Measurements from ENCODE around the gene ROPN1B.

Gene ROPN1B

GRCh38 chr3:126003447-126004190 is 34.6 kb downstream of the ROPN1B start:
- DNase-seq (ENCODE audit: low read depth in 3 of 3) = no peak

GRCh38 chr3:126004217-126004616 is 35.2 kb downstream of the ROPN1B start:
- DNase-seq (ENCODE audit: low read depth in 3 of 3) = no peak

DNA sequence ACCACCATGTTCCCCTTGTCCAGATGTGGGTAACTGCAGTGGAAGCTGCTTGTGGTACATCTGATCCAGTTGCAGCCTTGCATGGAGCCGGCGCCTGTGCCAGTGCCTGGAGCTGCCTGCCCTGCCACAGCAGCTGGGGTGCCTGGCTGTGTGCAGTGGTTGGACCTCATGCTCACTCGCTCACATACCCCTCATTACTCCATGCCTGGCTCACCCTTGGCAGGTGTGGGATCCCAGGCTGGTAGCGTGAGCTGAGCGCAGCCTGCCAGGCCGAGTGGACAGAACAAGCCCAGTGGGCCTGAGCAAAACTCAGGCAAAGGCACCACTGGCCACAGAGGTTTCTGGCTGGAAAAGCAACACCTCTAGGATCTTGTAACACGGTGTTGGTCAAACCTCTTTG is 35.7 kb downstream of the ROPN1B start:
- DNase-seq (ENCODE audit: low read depth in 3 of 3) = no peak

GRCh38 chr3:126005951-126006350 is 37.0 kb downstream of the ROPN1B start:
- no peak for DNase-seq (ENCODE audit: low read depth in 3 of 3)

DNA sequence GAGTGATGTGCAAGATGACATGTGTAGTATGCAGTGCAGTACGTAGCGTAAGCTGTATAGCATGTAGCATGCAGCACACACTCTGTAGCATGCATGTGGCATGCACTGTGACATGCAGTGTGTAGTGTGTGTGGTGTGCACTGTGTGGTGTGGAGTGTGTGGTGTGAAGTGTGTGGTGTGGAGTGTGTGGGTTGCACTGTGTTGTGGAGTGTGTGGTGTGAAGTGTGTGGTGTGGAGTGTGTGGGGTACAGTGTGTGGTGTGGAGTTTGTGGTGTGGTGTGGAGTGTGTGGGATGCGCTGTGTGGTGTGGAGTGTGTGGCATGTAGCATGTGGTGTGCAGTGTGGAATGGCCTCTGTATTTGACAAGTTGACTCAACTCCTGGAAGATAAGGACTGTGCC is 39.2 kb downstream of the ROPN1B start:
- DNase-seq (ENCODE audit: low read depth in 3 of 3) = no peak

DNA sequence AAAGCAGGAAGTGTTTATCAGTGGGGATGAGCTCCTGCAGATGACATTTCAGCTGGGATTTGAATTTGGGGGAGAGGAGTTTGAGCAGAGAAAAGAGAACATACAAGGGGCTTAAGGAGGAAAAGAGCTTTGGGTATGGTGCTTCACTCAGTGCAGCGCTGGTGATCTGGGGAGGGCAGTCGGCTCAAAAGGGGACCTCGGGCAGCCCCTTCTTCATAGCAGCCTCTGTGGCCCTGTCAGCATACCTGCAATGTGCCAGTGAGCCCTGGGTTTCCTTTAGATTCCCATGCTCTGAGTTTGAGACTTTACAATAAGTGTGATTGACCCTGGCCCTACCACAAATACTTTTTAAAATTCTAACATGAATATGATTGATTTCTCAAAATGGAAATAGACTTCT is 40.2 kb downstream of the ROPN1B start:
- DNase-seq (ENCODE audit: low read depth in 3 of 3) = no peak

- no peak for DNase-seq (ENCODE audit: low read depth in 3 of 3)
Observed at GRCh38 chr3:126013751-126014156, 44.8 kb downstream of the ROPN1B start.

GRCh38 chr3:126014252-126014651 is 45.3 kb downstream of the ROPN1B start:
- no peak for DNase-seq (ENCODE audit: low read depth in 3 of 3)

DNA sequence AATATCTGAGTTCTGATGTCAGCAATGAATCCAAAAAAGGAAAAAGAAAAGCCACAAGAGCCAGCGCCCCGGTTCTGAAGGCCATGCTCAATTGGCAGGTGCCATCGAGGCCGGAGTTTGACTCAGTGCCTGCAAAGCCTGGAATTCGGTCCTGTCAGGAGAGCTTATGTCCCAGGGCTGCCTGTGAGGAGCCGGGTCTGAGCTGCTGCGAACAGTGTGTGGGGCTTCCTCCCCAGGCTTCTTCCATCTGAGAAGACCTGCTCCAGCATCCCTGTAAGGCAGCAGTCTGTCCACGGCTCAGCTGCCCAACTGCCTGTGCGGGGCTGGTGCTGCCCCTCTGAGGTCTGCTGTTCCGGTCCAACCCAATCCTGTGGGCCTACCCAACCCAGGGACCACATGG is 46.1 kb downstream of the ROPN1B start:
- no peak for DNase-seq (ENCODE audit: low read depth in 3 of 3)

DNA sequence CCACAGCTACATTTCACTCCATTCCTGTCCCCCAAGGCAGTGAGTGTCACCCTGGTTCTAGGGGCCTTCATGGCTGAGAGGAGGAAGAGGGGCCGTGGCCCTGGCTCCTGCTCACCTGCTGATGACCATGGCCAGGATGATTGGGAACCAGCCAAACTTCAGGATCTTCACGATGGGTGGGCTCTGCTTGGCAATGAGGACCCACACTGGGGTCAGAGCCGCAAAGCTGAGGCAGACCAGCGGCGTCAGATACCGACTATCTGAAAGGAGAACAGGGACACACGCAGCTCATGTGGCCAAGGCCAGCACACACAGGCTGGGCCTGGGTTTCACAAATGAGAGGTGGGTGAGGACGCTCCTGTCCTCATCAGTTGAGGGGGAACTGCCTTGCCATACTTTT is 47.6 kb downstream of the ROPN1B start:
- DNase-seq (ENCODE audit: low read depth in 3 of 3) = no peak

DNA sequence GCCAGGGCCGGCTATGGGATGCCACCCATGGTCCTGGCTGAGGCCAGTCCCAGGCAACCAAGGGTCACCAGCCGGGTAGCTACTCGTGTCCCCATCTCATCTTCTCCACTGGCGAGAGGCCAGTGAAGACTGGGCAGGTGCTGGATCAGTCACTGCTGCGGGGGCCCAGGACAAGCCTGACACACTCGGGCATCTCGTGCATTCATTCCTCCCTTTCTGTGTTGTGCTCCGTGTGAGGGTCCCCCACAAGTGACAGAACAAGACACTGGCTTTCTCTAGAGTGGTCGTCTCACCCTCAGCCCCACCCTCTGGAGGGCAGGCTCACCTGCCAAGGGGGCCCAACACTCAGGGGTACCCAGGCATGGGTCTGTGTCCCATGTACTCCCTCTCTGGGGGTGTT is 48.4 kb downstream of the ROPN1B start:
- DNase-seq (ENCODE audit: low read depth in 3 of 3) = no peak

GRCh38 chr3:126018545-126018944 is 49.6 kb downstream of the ROPN1B start:
- no peak for DNase-seq (ENCODE audit: low read depth in 3 of 3)

DNA sequence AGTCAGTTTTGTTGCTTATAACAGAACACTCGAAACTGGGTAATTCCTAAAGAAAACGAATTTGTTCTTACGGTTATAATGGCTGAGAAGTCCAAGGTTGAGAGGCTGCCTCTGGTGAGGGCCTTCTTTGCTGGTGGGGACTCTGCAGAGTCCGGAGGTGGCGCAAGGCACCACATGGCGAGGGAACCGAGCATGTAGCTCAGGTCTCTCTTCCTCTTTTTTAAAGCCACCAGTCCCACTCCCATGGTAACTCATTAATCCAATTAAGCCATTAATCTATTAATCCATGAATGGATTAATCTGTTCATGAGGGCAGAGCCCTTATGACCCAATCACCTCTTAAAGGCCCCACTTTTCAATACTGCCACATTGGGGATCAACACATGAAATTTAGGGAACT is 50.0 kb downstream of the ROPN1B start:
- no peak for DNase-seq (ENCODE audit: low read depth in 3 of 3)

- DNase-seq (ENCODE audit: low read depth in 3 of 3) = no peak
Observed at GRCh38 chr3:126019683-126020082, 50.7 kb downstream of the ROPN1B start.

DNA sequence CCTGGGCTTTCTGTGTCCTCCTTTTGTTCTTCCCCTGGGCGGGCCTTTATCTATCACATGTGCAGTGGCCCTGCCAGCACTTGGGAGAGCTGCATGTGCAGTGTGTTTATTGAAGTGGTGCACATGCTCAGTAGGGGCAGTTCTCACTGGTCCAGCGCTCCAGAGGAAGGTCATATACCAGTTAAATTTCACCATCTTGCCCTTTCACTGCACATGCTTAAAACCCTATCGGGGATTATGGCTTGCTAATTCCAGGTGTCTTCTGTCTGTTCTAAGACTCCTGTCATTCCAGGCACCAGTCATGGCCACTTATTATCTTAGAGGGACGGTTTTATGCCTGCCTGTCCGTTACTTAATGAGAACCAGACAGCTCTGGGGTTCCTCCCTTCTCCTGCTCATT is 52.2 kb downstream of the ROPN1B start:
- DNase-seq (ENCODE audit: low read depth in 3 of 3) = no peak

- DNase-seq (ENCODE audit: low read depth in 3 of 3) = no peak
Observed at GRCh38 chr3:126021702-126022101, 52.7 kb downstream of the ROPN1B start.

DNA sequence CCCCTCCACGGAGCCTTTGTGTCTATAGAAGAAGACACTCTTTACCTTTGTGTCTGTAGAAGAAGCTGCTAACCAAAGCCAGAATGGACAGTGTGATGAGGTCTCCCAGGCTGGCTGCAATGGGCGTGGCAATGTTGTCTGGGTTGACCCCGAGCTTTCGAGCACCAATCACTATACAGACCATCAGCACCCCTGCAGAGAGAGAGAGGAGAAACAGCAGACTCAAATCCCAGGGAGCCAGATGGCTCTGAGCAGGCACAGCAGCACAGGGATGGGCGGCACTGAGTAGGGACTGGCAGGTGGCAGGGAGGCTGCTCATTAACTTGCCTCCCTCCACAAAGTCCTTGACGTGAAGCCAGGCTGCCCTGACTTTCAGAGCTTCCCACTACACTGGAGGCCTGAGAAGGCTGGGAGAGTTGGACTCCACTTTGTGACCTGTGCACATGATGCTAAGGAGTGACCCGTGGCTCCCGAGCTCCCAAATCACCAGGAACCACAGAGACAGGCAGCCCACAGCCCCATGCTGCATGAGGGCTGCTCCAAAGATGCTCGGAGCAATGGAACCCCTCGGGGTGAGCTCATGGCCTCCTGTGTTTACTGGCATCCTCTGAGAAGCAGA is 53.9 kb downstream of the ROPN1B start:
- no peak for DNase-seq (ENCODE audit: low read depth in 3 of 3)

GRCh38 chr3:126023390-126023789 is 54.4 kb downstream of the ROPN1B start:
- no peak for DNase-seq (ENCODE audit: low read depth in 3 of 3)

GRCh38 chr3:126024049-126024854 is 55.3 kb downstream of the ROPN1B start:
- no peak for DNase-seq (ENCODE audit: low read depth in 3 of 3)

DNA sequence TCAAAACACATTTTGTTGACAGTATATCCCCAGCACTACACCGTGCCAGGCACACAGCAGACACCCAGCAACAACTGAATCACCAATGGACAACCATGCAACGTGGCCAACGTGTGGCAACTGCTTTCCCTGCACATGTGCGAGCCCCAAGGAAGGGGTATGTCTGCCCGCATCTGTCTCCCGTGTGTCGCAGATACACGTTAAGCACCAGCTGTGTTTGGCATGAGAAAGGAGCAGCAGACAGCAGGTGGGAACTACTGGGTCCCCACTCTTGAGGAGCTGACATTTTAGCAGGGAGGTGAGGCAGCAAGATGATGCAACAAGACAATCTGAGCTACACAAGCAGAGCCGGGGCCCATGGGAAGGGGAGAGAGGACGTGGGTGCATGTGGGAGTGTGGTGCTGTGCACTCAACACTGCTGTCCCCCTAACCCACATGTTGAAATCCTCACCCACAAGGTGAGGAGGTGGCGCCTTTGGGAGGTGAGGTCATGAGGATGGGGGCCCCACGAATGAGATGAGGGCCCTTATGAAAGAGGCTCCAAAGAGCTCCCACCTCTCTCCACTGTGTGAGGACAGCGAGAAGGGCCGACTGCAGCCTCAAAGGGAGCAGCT is 56.2 kb downstream of the ROPN1B start:
- no peak for DNase-seq (ENCODE audit: low read depth in 3 of 3)

DNA sequence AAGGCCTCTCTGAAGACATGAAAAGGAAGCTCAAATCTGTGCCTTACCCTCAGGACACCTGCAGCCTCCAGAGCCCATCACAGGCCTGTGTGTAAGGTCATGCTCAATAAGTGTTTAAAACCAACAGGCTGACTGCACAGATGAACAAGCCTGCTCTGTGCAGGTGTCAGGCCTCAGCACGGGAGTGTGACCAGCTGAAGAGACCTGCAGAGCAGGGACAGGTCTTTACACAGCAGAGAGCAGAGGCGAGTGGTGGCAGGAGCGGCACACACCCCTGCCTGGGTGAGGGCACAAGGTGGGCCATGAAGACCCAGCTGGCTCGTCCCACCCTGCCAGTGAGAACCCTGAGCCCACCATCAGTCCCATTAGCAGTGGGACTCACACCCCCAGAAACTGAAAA is 56.9 kb downstream of the ROPN1B start:
- no peak for DNase-seq (ENCODE audit: low read depth in 3 of 3)

DNA sequence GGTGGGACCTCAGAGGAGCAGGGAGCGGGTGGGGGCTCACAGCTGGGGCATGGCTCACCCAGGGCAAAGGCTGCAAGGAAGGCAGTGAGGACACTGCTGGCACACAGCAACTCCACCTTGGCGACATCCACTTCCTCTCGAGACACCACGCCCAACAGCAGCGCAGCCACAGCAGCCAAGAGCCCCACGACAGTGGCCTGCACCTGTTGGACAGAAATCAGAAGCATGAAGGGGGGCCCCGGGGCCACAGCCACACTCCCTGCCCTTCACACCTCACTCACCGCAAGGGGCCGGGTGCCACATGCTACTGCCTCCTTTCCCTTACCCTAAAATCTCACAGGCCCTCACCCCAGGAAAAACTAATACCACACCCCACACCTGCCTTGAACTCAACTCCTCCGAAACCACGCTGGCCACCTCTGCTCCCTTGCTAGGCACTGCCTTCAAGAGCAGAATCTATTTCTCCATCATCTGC is 57.3 kb downstream of the ROPN1B start:
- no peak for DNase-seq (ENCODE audit: low read depth in 3 of 3)
